SK-N-MC (cell line): ENCODE measurements around the gene TAS2R1.

Source experiments
- EZH2 ChIP-seq: fragments of 200-600 bp; sonication (generic); IDR thresholded peaks from one replicate; pipeline ENCODE4 v1.6.1; 2017; ENCODE audit warnings: antibody characterized with exemption
- POLR2AphosphoS5 ChIP-seq: IDR thresholded peaks from 2 replicates; pipeline ENCODE4 v1.6.1; 2012; ENCODE audit warnings: mild to moderate bottlenecking, low read depth, low read length, borderline replicate concordance

DNA sequence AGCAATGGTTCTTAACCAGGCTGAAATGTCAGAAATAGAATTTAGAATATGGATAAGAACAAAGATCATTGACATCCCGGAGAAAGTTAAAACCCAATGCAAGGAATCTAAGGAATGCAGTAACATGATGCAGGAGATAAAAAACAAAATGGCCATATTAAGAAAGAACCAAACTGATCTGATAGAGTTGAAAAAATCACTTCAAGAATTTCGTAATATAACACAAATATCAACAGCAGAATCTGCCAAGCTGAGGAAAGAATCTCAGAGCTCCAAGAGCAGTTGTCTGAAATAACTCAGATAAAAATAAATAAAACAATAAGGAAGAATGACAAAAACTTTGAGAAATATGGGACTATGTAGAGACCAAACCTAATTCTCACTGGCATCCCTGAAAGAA lies 37.8 kb upstream of the TAS2R1 start:
- TF ChIP-seq POLR2AphosphoS5, result no peak
- no peak for TF ChIP-seq EZH2
